H7 (cell line): Measurements from ENCODE around the gene MICU1. TPM values are rescaled to one million over a fixed set of nuclear protein-coding genes. Genes with fewer than 3 reads are reported as not detected.
"Not testable (repeated sequence)": the region's sequence is repeated elsewhere in the genome, so short reads cannot be mapped to it uniquely, and the experiment has no call there.

Experiments
- DNase-seq: peaks from one replicate; pipeline ENCODE4 v3.0.0; 2012
- H3K27me3 ChIP-seq: 2 replicates; pipeline ENCODE4 v1.6.0; 2011; ENCODE audit warnings: mild to moderate bottlenecking, low read length; ENCODE audit not compliant: control insufficient read depth, insufficient read depth
- H3K36me3 ChIP-seq: replicated peaks from 2 replicates; pipeline ENCODE4 v1.5.1; 2011; ENCODE audit warnings: low read length; ENCODE audit not compliant: control insufficient read depth, insufficient read depth
- H3K4me3 ChIP-seq: 2 replicates; pipeline ENCODE4 v1.5.1; 2011; ENCODE audit warnings: low read depth, mild to moderate bottlenecking, control low read depth, low read length, moderate library complexity; ENCODE audit not compliant: insufficient read depth
- total RNA-seq: library from RNA; depleted of rRNA; stranded (reverse); fragments of >200 nt; shearing (Covaris generic); gene quantifications from 2 replicates; pipeline ENCODE4 v1.2.3, GENCODE V29; 2014

MICU1 gene
- total RNA-seq, 1 experiment from 2014 or later = 41.0 TPM

GRCh38 chr10:72557362-72557761 is 68.5 kb downstream of the MICU1 start:
- no peak for DNase-seq
- H3K4me3 ChIP-seq = no peak overlapping the region
- H3K36me3 ChIP-seq = peaks cover 3% of the 10 kb centered on the region
- no peaks in the 10 kb centered on the region for H3K27me3 ChIP-seq

GRCh38 chr10:72552857-72553256 is 73.0 kb downstream of the MICU1 start:
- no peak overlapping the region for H3K4me3 ChIP-seq
- H3K27me3 ChIP-seq = no peaks in the 10 kb centered on the region
- peaks cover 1% of the 10 kb centered on the region; the same call in 1 of the 2 replicates for H3K36me3 ChIP-seq
- DNase-seq = no peak

- no peak overlapping the region for H3K4me3 ChIP-seq
- no peaks in the 10 kb centered on the region for H3K27me3 ChIP-seq
- H3K36me3 ChIP-seq = peaks cover 1% of the 10 kb centered on the region; the same call in 1 of the 2 replicates
- no peak for DNase-seq
Observed at GRCh38 chr10:72550239-72550638, 75.6 kb downstream of the MICU1 start.

GRCh38 chr10:72545546-72545945 is 80.3 kb downstream of the MICU1 start:
- Histone ChIP-seq H3K36me3 (peaks cover 3% of the 10 kb centered on the region; the same call in 1 of the 2 replicates), H3K4me3 (no peak overlapping the region), H3K27me3 (no peaks in the 10 kb centered on the region)
- DNase-seq = no peak

GRCh38 chr10:72543855-72544254 is 82.0 kb downstream of the MICU1 start:
- not testable (repeated sequence) for H3K27me3 ChIP-seq, H3K36me3 ChIP-seq, H3K4me3 ChIP-seq, DNase-seq

GRCh38 chr10:72542396-72542815 is 83.5 kb downstream of the MICU1 start:
- Histone ChIP-seq H3K4me3 (no peak overlapping the region), H3K27me3 (no peaks in the 10 kb centered on the region), H3K36me3 (peaks cover 2% of the 10 kb centered on the region; the same call in 1 of the 2 replicates)
- no peak for DNase-seq

GRCh38 chr10:72541337-72541736 is 84.5 kb downstream of the MICU1 start:
- DNase-seq = no peak
- Histone ChIP-seq H3K36me3 (peaks cover 2% of the 10 kb centered on the region; the same call in 1 of the 2 replicates), H3K27me3 (no peaks in the 10 kb centered on the region), H3K4me3 (no peak overlapping the region)

- Histone ChIP-seq H3K4me3 (no peak overlapping the region), H3K36me3 (peaks cover 2% of the 10 kb centered on the region; the same call in 1 of the 2 replicates)
- DNase-seq = no peak
Observed at GRCh38 chr10:72540193-72540807, 85.6 kb downstream of the MICU1 start.

GRCh38 chr10:72539137-72539536 is 86.7 kb downstream of the MICU1 start:
- no peak for DNase-seq
- no peaks in the 10 kb centered on the region for H3K27me3 ChIP-seq
- peaks cover 2% of the 10 kb centered on the region; the same call in 1 of the 2 replicates for H3K36me3 ChIP-seq
- H3K4me3 ChIP-seq = no peak overlapping the region

More at GRCh38 chr10:72540193-72540807, 85.6 kb downstream of the MICU1 start:
- H3K27me3 ChIP-seq = no peaks in the 10 kb centered on the region

GRCh38 chr10:72525689-72526088 is 100.2 kb downstream of the MICU1 start:
- no peak overlapping the region for H3K4me3 ChIP-seq
- no peak for DNase-seq
- H3K27me3 ChIP-seq = no peaks in the 10 kb centered on the region
- H3K36me3 ChIP-seq = no peaks in the 10 kb centered on the region

GRCh38 chr10:72525277-72525676 is 100.6 kb downstream of the MICU1 start:
- Histone ChIP-seq H3K36me3 (no peaks in the 10 kb centered on the region), H3K4me3 (no peak overlapping the region), H3K27me3 (no peaks in the 10 kb centered on the region)
- DNase-seq = no peak

GRCh38 chr10:72524489-72524888 is 101.4 kb downstream of the MICU1 start:
- H3K27me3 ChIP-seq = no peaks in the 10 kb centered on the region
- H3K4me3 ChIP-seq = no peak overlapping the region
- DNase-seq = no peak
- no peaks in the 10 kb centered on the region for H3K36me3 ChIP-seq

- Histone ChIP-seq H3K27me3 (no peaks in the 10 kb centered on the region), H3K4me3 (no peak overlapping the region), H3K36me3 (no peaks in the 10 kb centered on the region)
- DNase-seq = no peak
Observed at GRCh38 chr10:72523932-72524396, 101.9 kb downstream of the MICU1 start.

- H3K36me3 ChIP-seq = no peaks in the 10 kb centered on the region
- no peaks in the 10 kb centered on the region for H3K27me3 ChIP-seq
- DNase-seq = no peak
- H3K4me3 ChIP-seq = no peak overlapping the region
Observed at GRCh38 chr10:72523062-72523461, 102.8 kb downstream of the MICU1 start.

GRCh38 chr10:72517244-72517643 is 108.6 kb downstream of the MICU1 start:
- no peaks in the 10 kb centered on the region for H3K36me3 ChIP-seq
- no peak for DNase-seq
- no peaks in the 10 kb centered on the region for H3K27me3 ChIP-seq
- H3K4me3 ChIP-seq = no peak overlapping the region
